Activated CD4-positive, alpha-beta memory T cell treated with anti-CD3 and anti-CD28 coated beads for 36 hours (primary cell): ENCODE results near the gene DCANP1. TPM values are rescaled to one million over a fixed set of nuclear protein-coding genes. Genes with fewer than 3 reads are reported as not detected.

Source experiments
- CTCF ChIA-PET: fragments of 350-600 bp; sonication (Branson Sonifier 250); formaldehyde crosslinking; loops from one replicate; lab custom pipeline; 2021; ENCODE audit warnings: antibody characterized with exemption, inconsistent platforms; lab: Charles Lee
- POLR2A ChIA-PET: fragments of 350-600 bp; sonication (Branson Sonifier 250); formaldehyde crosslinking; loops from one replicate; lab custom pipeline; 2021; ENCODE audit warnings: antibody characterized with exemption; lab: Charles Lee
- DNase-seq: peaks from one replicate; pipeline ENCODE4 v3.0.0-alpha.2; 2020
- H3K27ac Mint-ChIP-seq: one replicate; pipeline ENCODE4 v1.8.0; 2021; ENCODE audit warnings: mixed read lengths
- H3K27me3 Mint-ChIP-seq: one replicate; pipeline ENCODE4 v1.8.0; 2021; ENCODE audit warnings: mixed read lengths
- H3K36me3 Mint-ChIP-seq: one replicate; pipeline ENCODE4 v1.8.0; 2021; ENCODE audit warnings: mixed read lengths
- H3K4me1 Mint-ChIP-seq: one replicate; pipeline ENCODE4 v1.8.0; 2021; ENCODE audit warnings: low read depth, mixed read lengths
- H3K4me3 Mint-ChIP-seq: one replicate; pipeline ENCODE4 v1.8.0; 2021; ENCODE audit warnings: mild to moderate bottlenecking, mixed read lengths
- H3K9me3 Mint-ChIP-seq: one replicate; pipeline ENCODE4 v1.8.0; 2021; ENCODE audit warnings: mixed read lengths
- intact Hi-C: fragments of 100-400 bp; cut with micrococcal nuclease; formaldehyde crosslinking; loops from one replicate; pipeline ENCODE4 v1.15.1; 2023
- total RNA-seq, 2 experiments: library from RNA; stranded (reverse); gene quantifications; one replicate each; pipeline ENCODE4 v1.2.3, GENCODE V29; 2021

DCANP1 gene
- total RNA-seq, 2 experiments from 2014 or later, result not detected

GRCh38 chr5:135453613-135454012 lies 6.5 kb upstream of the DCANP1 start:
- no peak for DNase-seq
- Mint-ChIP-seq H3K27me3 (peaks cover 9% of the 10 kb centered on the region), H3K9me3 (no peaks in the 10 kb centered on the region), H3K36me3 (no peaks in the 10 kb centered on the region), H3K4me1 (no peaks in the 10 kb centered on the region), H3K27ac (no peak overlapping the region), H3K4me3 (no peak overlapping the region)
- POLR2A ChIA-PET, result no interaction called here
- CTCF ChIA-PET, result interaction anchor here (5.2 kb wide), 1 partner anchor 12 kb away, joined by 45 read pairs; no protein-coding TSS in a partner anchor
- intact Hi-C loops, result no loop called here

GRCh38 chr5:135452321-135453030 lies 5.3 kb upstream of the DCANP1 start, which contains the start of gene TIFAB:
TIFAB (minus strand) TSS chr5:135452351; CDS start chr5:135449939, 2,412 bp downstream.
- DNase-seq, result no peak
- Mint-ChIP-seq H3K27ac (no peak within 1 kb of the TSS), H3K36me3 (no peaks in the 10 kb centered on the region), H3K4me1 (no peaks in the 10 kb centered on the region), H3K9me3 (no peaks in the 10 kb centered on the region), H3K27me3 (peaks cover 7% of the 10 kb centered on the region), H3K4me3 (no peak within 1 kb of the TSS)
- ChIA-PET POLR2A (no interaction called here), CTCF (interaction anchor here (0.6 to 1.2 kb wide), 2 partner anchors 10 to 446 kb away, joined by 3 to 4 read pairs; no protein-coding TSS in a partner anchor)
- intact Hi-C loops, result no loop called here

GRCh38 chr5:135451581-135452320 lies 4.6 kb upstream of the DCANP1 start:
- ChIA-PET POLR2A (no interaction called here), CTCF (interaction anchor here (1.2 kb wide), 1 partner anchor 11 kb away, joined by 3 read pairs; no protein-coding TSS in a partner anchor)
- Mint-ChIP-seq H3K36me3 (no peaks in the 10 kb centered on the region), H3K9me3 (no peaks in the 10 kb centered on the region), H3K4me3 (no peak overlapping the region), H3K27ac (no peak overlapping the region), H3K27me3 (peaks cover 7% of the 10 kb centered on the region), H3K4me1 (no peaks in the 10 kb centered on the region)
- DNase-seq, result peak; percentile 7
- intact Hi-C loops, result no loop called here

- intact Hi-C loops, result no loop called here
- H3K36me3 Mint-ChIP-seq, result no peaks in the 10 kb centered on the region
- H3K4me3 Mint-ChIP-seq, result no peak overlapping the region
- H3K9me3 Mint-ChIP-seq, result no peaks in the 10 kb centered on the region
- peaks cover 4% of the 10 kb centered on the region for H3K27me3 Mint-ChIP-seq
- ChIA-PET CTCF (interaction anchor here (1.0 kb wide), 1 partner anchor 115 kb away, joined by 3 read pairs; no protein-coding TSS in a partner anchor), POLR2A (no interaction called here)
- no peak for DNase-seq
- no peaks in the 10 kb centered on the region for H3K4me1 Mint-ChIP-seq
- H3K27ac Mint-ChIP-seq, result no peak overlapping the region
Observed at GRCh38 chr5:135450952-135451351, 3.8 kb upstream of the DCANP1 start.

- intact Hi-C loops, result no loop called here
- H3K27ac Mint-ChIP-seq, result no peak overlapping the region
Observed at GRCh38 chr5:135450336-135450735, 3.2 kb upstream of the DCANP1 start.

GRCh38 chr5:135449644-135450043 lies 2.5 kb upstream of the DCANP1 start:
- no peaks in the 10 kb centered on the region for H3K4me1 Mint-ChIP-seq
- H3K27ac Mint-ChIP-seq, result no peak overlapping the region
- no peaks in the 10 kb centered on the region for H3K36me3 Mint-ChIP-seq
- ChIA-PET POLR2A (no interaction called here), CTCF (interaction anchor here (0.6 to 1.7 kb wide), 3 partner anchors 8 to 17 kb away, joined by 3 to 5 read pairs (median 3); no protein-coding TSS in a partner anchor)
- intact Hi-C loops, result no loop called here
- DNase-seq, result no peak
- peaks cover 4% of the 10 kb centered on the region for H3K27me3 Mint-ChIP-seq
- no peaks in the 10 kb centered on the region for H3K9me3 Mint-ChIP-seq
- no peak overlapping the region for H3K4me3 Mint-ChIP-seq

More at GRCh38 chr5:135450336-135450735, 3.2 kb upstream of the DCANP1 start:
- peaks cover 4% of the 10 kb centered on the region for H3K27me3 Mint-ChIP-seq
- DNase-seq, result no peak
- H3K4me3 Mint-ChIP-seq, result no peak overlapping the region
- ChIA-PET CTCF (interaction anchor here (0.6 to 1.0 kb wide), 2 partner anchors 33 to 116 kb away, joined by 3 read pairs; no protein-coding TSS in a partner anchor), POLR2A (no interaction called here)
- H3K9me3 Mint-ChIP-seq, result no peaks in the 10 kb centered on the region
- H3K4me1 Mint-ChIP-seq, result no peaks in the 10 kb centered on the region
- no peaks in the 10 kb centered on the region for H3K36me3 Mint-ChIP-seq

- no peak for DNase-seq
- no peaks in the 10 kb centered on the region for H3K9me3 Mint-ChIP-seq
- no peaks in the 10 kb centered on the region for H3K4me1 Mint-ChIP-seq
- H3K27me3 Mint-ChIP-seq, result peaks cover 4% of the 10 kb centered on the region
- ChIA-PET POLR2A (no interaction called here), CTCF (interaction anchor here (1.2 to 2.0 kb wide), 3 partner anchors 9 to 18 kb away, joined by 3 to 13 read pairs (median 5); no protein-coding TSS in a partner anchor)
- H3K4me3 Mint-ChIP-seq, result no peak overlapping the region
- no peak overlapping the region for H3K27ac Mint-ChIP-seq
- intact Hi-C loops, result no loop called here
- H3K36me3 Mint-ChIP-seq, result no peaks in the 10 kb centered on the region
Observed at GRCh38 chr5:135448791-135449507, 1.8 kb upstream of the DCANP1 start.

GRCh38 chr5:135448071-135448739 lies 1.1 kb upstream of the DCANP1 start:
- no peaks in the 10 kb centered on the region for H3K4me1 Mint-ChIP-seq

GRCh38 chr5:135446615-135447014 lies 533 bp downstream of the DCANP1 start:
- Mint-ChIP-seq H3K9me3 (no peaks in the 10 kb centered on the region), H3K36me3 (no peaks in the 10 kb centered on the region), H3K27me3 (peaks cover 4% of the 10 kb centered on the region), H3K4me1 (no peaks in the 10 kb centered on the region), H3K27ac (no peak overlapping the region), H3K4me3 (no peak overlapping the region)
- intact Hi-C loops, result no loop called here
- CTCF ChIA-PET, result interaction anchor here (0.8 to 2.4 kb wide), 4 partner anchors 8 to 122 kb away, joined by 3 to 8 read pairs (median 4); no protein-coding TSS in a partner anchor
- no peak for DNase-seq
- POLR2A ChIA-PET, result no interaction called here

More at GRCh38 chr5:135448071-135448739, 1.1 kb upstream of the DCANP1 start:
- intact Hi-C loops, result no loop called here
- Mint-ChIP-seq H3K27me3 (peaks cover 4% of the 10 kb centered on the region), H3K27ac (no peak overlapping the region), H3K9me3 (no peaks in the 10 kb centered on the region), H3K4me3 (no peak overlapping the region), H3K36me3 (no peaks in the 10 kb centered on the region)
- ChIA-PET CTCF (interaction anchor here (1.7 to 2.0 kb wide), 2 partner anchors 10 to 18 kb away, joined by 5 to 13 read pairs; no protein-coding TSS in a partner anchor), POLR2A (no interaction called here)
- no peak for DNase-seq

GRCh38 chr5:135446206-135446605 lies 942 bp downstream of the DCANP1 start:
- Mint-ChIP-seq H3K4me3 (no peak overlapping the region), H3K9me3 (no peaks in the 10 kb centered on the region), H3K27ac (no peak overlapping the region), H3K4me1 (no peaks in the 10 kb centered on the region), H3K27me3 (peaks cover 4% of the 10 kb centered on the region), H3K36me3 (no peaks in the 10 kb centered on the region)
- no peak for DNase-seq
- ChIA-PET POLR2A (no interaction called here), CTCF (interaction anchor here (0.8 to 2.4 kb wide), 4 partner anchors 9 to 123 kb away, joined by 3 to 8 read pairs (median 4); no protein-coding TSS in a partner anchor)
- intact Hi-C loops, result no loop called here
